ENCODE results near the gene CCDC28B. TPM values are rescaled to one million over a fixed set of nuclear protein-coding genes. Genes with fewer than 3 reads are reported as not detected.

CCDC28B gene
- total and polyA plus RNA-seq, 2 of the 13 experiments (the other 11 are each of a cell fraction or from before 2014, with no cell fraction given), result 2.6 to 3.5 TPM

- intact Hi-C loops (cut with micrococcal nuclease; ENCODE audit: unreplicated experiment) (no loop called here), in situ Hi-C loops (cut with HindIII; ENCODE audit: extremely low pct_ligation_motif_present, low pct_unique_long_range_greater_than_20kb) (no loop called here)
- H3K27me3 ChIP-seq (ENCODE audit: control insufficient read depth in 1 of 2, insufficient read depth in 2 of 2, low read length in 2 of 2), result no peaks in the 10 kb centered on the region; a peak in 2 of 5 replicates
- ChIA-PET CTCF (ENCODE audit: low intra/inter-chr PET ratio, low total read pairs) (no interaction called here), POLR2A (interaction anchor here (0.7 to 1.8 kb wide), 4 partner anchors 22 to 71 kb away, joined by 3 to 4 read pairs (median 4); partner anchors contain the start of genes HDAC1, LCK and TXLNA)
- peak overlapping the region; percentile 91 for H3K9ac ChIP-seq (ENCODE audit: insufficient read depth, low read depth, low read length)
- no peak for DNase-seq (ENCODE audit: low spot score)
- H3K27ac ChIP-seq (ENCODE audit: extremely low read length, insufficient read depth, low read length), result peak overlapping the region; percentile 69
- FAIRE-seq, result no peak
- TF ChIP-seq PHF21A (CRISPR knock-in tag; IDR thresholded peaks at IDR 0.05) (no peak), ZNF263 (CRISPR knock-in tag; IDR thresholded peaks at IDR 0.05) (peak; percentile 72), AFF4 (CRISPR knock-in tag; IDR thresholded peaks at IDR 0.05) (no peak), SMAD1 (CRISPR knock-in tag; IDR thresholded peaks at IDR 0.05; ENCODE audit: borderline replicate concordance, low read depth) (no peak), CC2D1A (CRISPR knock-in tag; IDR thresholded peaks at IDR 0.05) (no peak), THAP7 (CRISPR knock-in tag; IDR thresholded peaks at IDR 0.05) (no peak)
- H4K20me1 ChIP-seq (ENCODE audit: insufficient read depth, low read length), result no peaks in the 10 kb centered on the region; the same call in 1 of the 2 replicates
- no peak for ATAC-seq
- 96% methylated on average over 3 of the region's 4 CpGs for WGBS (ENCODE audit: low lambda C conversion rate)
- peak overlapping the region; percentile 82 to 89 (median 85) for H3K4me3 ChIP-seq (replicated peaks in 1 of 3; ENCODE audit: insufficient read depth in 1 of 3, low read depth in 2 of 3, low read length in 3 of 3)
- H3K9me3 ChIP-seq (ENCODE audit: low read length), result no peaks in the 10 kb centered on the region
- H3K36me3 ChIP-seq (replicated peaks in 1 of 2; ENCODE audit: control insufficient read depth in 1 of 2, insufficient read depth in 2 of 2, low read length in 2 of 2), result peaks cover 14 to 29% of the 10 kb centered on the region in 2 experiments; a peak in 4 of 5 replicates
- peak overlapping the region; percentile 91 for H3K4me2 ChIP-seq (ENCODE audit: low read depth, low read length)
- no peak overlapping the region for H2AFZ ChIP-seq (ENCODE audit: low read length)
- peaks cover 29% of the 10 kb centered on the region for H3K79me2 ChIP-seq (ENCODE audit: insufficient read depth, low read length)
- BruUV-seq (replicated peaks), result no TSS peak
- peaks cover 35% of the 10 kb centered on the region for H3K4me1 ChIP-seq (ENCODE audit: insufficient read depth, low read length)
Observed at GRCh38 chr1:32220746-32221580, 20.6 kb downstream of the CCDC28B start.
